IMR-90 (cell line): Measurements from ENCODE around the gene CYP27C1. TPM values are rescaled to one million over a fixed set of nuclear protein-coding genes. Genes with fewer than 3 reads are reported as not detected.

Experiments used
- ATAC-seq: fragments of 200-7000 bp; cut with Tn5 transposase; 2 replicates; pipeline ENCODE4 v1.9.1; 2020; ENCODE audit warnings: low read depth, mild to moderate bottlenecking, moderate library complexity
- BruUV-seq: library from RNA; stranded (reverse); fragments of 400-500 nt; replicated peaks from 2 replicates; lab custom pipeline; 2021; lab: Mats Ljungman, UMichigan
- CTCF ChIA-PET: fragments of 300-600 bp; formaldehyde crosslinking; extraction: SDS; loops from one replicate; lab custom pipeline; 2021; ENCODE audit warnings: antibody characterized with exemption; lab: Yijun Ruan, JAX
- POLR2A ChIA-PET: fragments of 300-600 bp; sonication (Branson Sonifier 250); formaldehyde crosslinking; loops from one replicate; lab custom pipeline; 2022; ENCODE audit warnings: antibody characterized with exemption; ENCODE audit not compliant: unreplicated experiment; lab: Charles Lee
- DNase-seq: peaks from one replicate; pipeline ENCODE4 v3.0.0; 2013
- H2AFZ ChIP-seq: replicated peaks from 2 replicates; pipeline ENCODE3; 2013; ENCODE audit warnings: low read length, mild to moderate bottlenecking; ENCODE audit not compliant: poor library complexity
- H2AK5ac ChIP-seq: 2 replicates; pipeline ENCODE4 v1.6.1; 2013; ENCODE audit warnings: low read depth, low read length, inconsistent platforms
- H2AK9ac ChIP-seq: replicated peaks from 2 replicates; pipeline ENCODE3; 2013; ENCODE audit warnings: mild to moderate bottlenecking, low read depth, low read length, moderate library complexity; ENCODE audit not compliant: poor library complexity
- H2BK120ac ChIP-seq: 2 replicates; pipeline ENCODE4 v1.6.1; 2013; ENCODE audit warnings: low read depth, low read length, inconsistent platforms
- H2BK15ac ChIP-seq: 3 replicates; pipeline ENCODE4 v1.6.1; 2013; ENCODE audit warnings: low read depth, low read length, inconsistent platforms
- H2BK20ac ChIP-seq: 2 replicates; pipeline ENCODE4 v1.6.1; 2013; ENCODE audit warnings: low read depth, mild to moderate bottlenecking, inconsistent platforms, low read length, moderate library complexity
- H2BK5ac ChIP-seq: 2 replicates; pipeline ENCODE4 v1.6.1; 2013; ENCODE audit warnings: mild to moderate bottlenecking, low read depth, low read length, inconsistent platforms; ENCODE audit not compliant: poor library complexity, severe bottlenecking
- H3K14ac ChIP-seq: replicated peaks from 2 replicates; pipeline ENCODE4 v1.6.1; 2013; ENCODE audit warnings: low read depth, low read length, inconsistent platforms
- H3K18ac ChIP-seq: 2 replicates; pipeline ENCODE4 v1.6.1; 2013; ENCODE audit warnings: low read depth, low read length, control low read depth
- H3K23ac ChIP-seq: 2 replicates; pipeline ENCODE4 v1.6.1; 2013; ENCODE audit warnings: low read depth, low read length, inconsistent platforms
- H3K27ac ChIP-seq: 2 replicates; pipeline ENCODE4 v1.5.1; 2013; ENCODE audit warnings: mild to moderate bottlenecking, control low read depth, low read length; ENCODE audit not compliant: insufficient read depth
- H3K27me3 ChIP-seq: 2 replicates; pipeline ENCODE4 v1.6.1; 2013; ENCODE audit warnings: low read length; ENCODE audit not compliant: control insufficient read depth, insufficient read depth
- H3K36me3 ChIP-seq: 2 replicates; pipeline ENCODE4 v1.6.1; 2013; ENCODE audit warnings: low read length, mixed read lengths; ENCODE audit not compliant: control insufficient read depth, insufficient read depth
- H3K4ac ChIP-seq: 2 replicates; pipeline ENCODE4 v1.6.1; 2013; ENCODE audit warnings: low read depth, low read length, inconsistent platforms
- H3K4me1 ChIP-seq: 2 replicates; pipeline ENCODE4 v1.6.1; 2013; ENCODE audit warnings: low read length, mixed read lengths; ENCODE audit not compliant: control insufficient read depth, insufficient read depth
- H3K4me2 ChIP-seq: 2 replicates; pipeline ENCODE4 v1.6.1; 2013; ENCODE audit warnings: low read depth, mild to moderate bottlenecking, control low read depth, low read length, moderate library complexity
- H3K4me3 ChIP-seq: 2 replicates; pipeline ENCODE4 v1.5.1; 2013; ENCODE audit warnings: low read depth, mild to moderate bottlenecking, control low read depth, low read length, moderate library complexity; ENCODE audit not compliant: insufficient read depth
- H3K56ac ChIP-seq: 2 replicates; pipeline ENCODE4 v1.6.1; 2013; ENCODE audit warnings: low read length, inconsistent platforms; ENCODE audit not compliant: insufficient read depth; ENCODE audit errors: extremely low read depth
- H3K79me1 ChIP-seq, 2 experiments: 2 replicates each; pipeline ENCODE4 v1.6.1; 2013; ENCODE audit warnings: low read length in 2 of 2, inconsistent platforms in 1 of 2, low read depth in 1 of 2
- H3K9ac ChIP-seq: 2 replicates; pipeline ENCODE4 v1.6.1; 2013; ENCODE audit warnings: low read depth, low read length, control low read depth
- H3K9me1 ChIP-seq: 2 replicates; pipeline ENCODE4 v1.6.1; 2013; ENCODE audit warnings: low read length, inconsistent platforms; ENCODE audit not compliant: insufficient read depth
- H3K9me3 ChIP-seq: 2 replicates; pipeline ENCODE4 v1.6.1; 2013; ENCODE audit warnings: low read length; ENCODE audit not compliant: control insufficient read depth, insufficient read depth
- H4K20me1 ChIP-seq: 2 replicates; pipeline ENCODE4 v1.6.1; 2013; ENCODE audit warnings: low read length, inconsistent platforms; ENCODE audit not compliant: insufficient read depth
- H4K5ac ChIP-seq: 2 replicates; pipeline ENCODE4 v1.6.1; 2013; ENCODE audit warnings: mild to moderate bottlenecking, low read depth, low read length, control low read depth
- H4K8ac ChIP-seq, 2 experiments: 2 replicates each; pipeline ENCODE4 v1.6.1; 2013; ENCODE audit warnings: low read depth in 2 of 2, low read length in 2 of 2, control low read depth in 1 of 2, inconsistent platforms in 1 of 2
- H4K91ac ChIP-seq: 2 replicates; pipeline ENCODE4 v1.6.1; 2013; ENCODE audit warnings: low read depth, low read length, inconsistent platforms; ENCODE audit not compliant: insufficient read depth
- BHLHE40 ChIP-seq: fragments of 150-350 bp; IDR thresholded peaks from 2 replicates; pipeline ENCODE4 v1.6.1; 2016; ENCODE audit warnings: mild to moderate bottlenecking, low read depth, low read length
- CEBPB ChIP-seq: IDR thresholded peaks from 2 replicates; pipeline ENCODE4 v1.6.1; 2012; ENCODE audit warnings: low read depth, low read length, improper control_type of control experiment
- CHD1 ChIP-seq: IDR thresholded peaks from 2 replicates; pipeline ENCODE4 v1.6.1; 2012; ENCODE audit warnings: low read depth, low read length, improper control_type of control experiment
- FOS ChIP-seq: fragments of 150-350 bp; IDR thresholded peaks from 2 replicates; pipeline ENCODE4 v1.6.1; 2016; ENCODE audit warnings: low read depth, low read length
- MAFK ChIP-seq: IDR thresholded peaks from 2 replicates; pipeline ENCODE4 v1.6.1; 2012; ENCODE audit warnings: low read depth, low read length, improper control_type of control experiment
- MAZ ChIP-seq: IDR thresholded peaks from 2 replicates; pipeline ENCODE4 v1.6.1; 2012; ENCODE audit warnings: low read depth, mild to moderate bottlenecking, low read length, improper control_type of control experiment, moderate library complexity, borderline replicate concordance
- MXI1 ChIP-seq: IDR thresholded peaks from 2 replicates; pipeline ENCODE4 v1.6.1; 2012; ENCODE audit warnings: low read depth, mild to moderate bottlenecking, low read length, moderate library complexity, borderline replicate concordance
- NFE2L2 ChIP-seq: fragments of 150-350 bp; IDR thresholded peaks from 2 replicates; pipeline ENCODE4 v1.6.1; 2016; ENCODE audit warnings: low read depth, mild to moderate bottlenecking, low read length
- POLR2A ChIP-seq: IDR thresholded peaks from 2 replicates; pipeline ENCODE4 v1.6.1; 2012; ENCODE audit warnings: mild to moderate bottlenecking, low read depth, low read length
- RAD21 ChIP-seq: IDR thresholded peaks from 2 replicates; pipeline ENCODE4 v1.6.1; 2012; ENCODE audit warnings: low read length, improper control_type of control experiment
- RCOR1 ChIP-seq: IDR thresholded peaks from 2 replicates; pipeline ENCODE4 v1.6.1; 2012; ENCODE audit warnings: mild to moderate bottlenecking, low read length, improper control_type of control experiment; ENCODE audit not compliant: insufficient replicate concordance
- RFX5 ChIP-seq: IDR thresholded peaks from 2 replicates; pipeline ENCODE4 v1.8.0; 2012; ENCODE audit warnings: low read depth, mild to moderate bottlenecking, low read length, moderate library complexity
- SMC3 ChIP-seq: fragments of 150-350 bp; IDR thresholded peaks from 2 replicates; pipeline ENCODE4 v1.6.1; 2016; ENCODE audit warnings: low read depth, mild to moderate bottlenecking, antibody characterized with exemption, low read length, moderate library complexity
- WGBS, 2 experiments: methylation state at CpG; one replicate each; pipeline versions ENCODE4 v1.1.5 to v1.1.7; 2013; ENCODE audit warnings: missing lambda C conversion rate in 2 of 2; ENCODE audit not compliant: insufficient read length in 1 of 2; ENCODE audit errors: extremely low coverage in 2 of 2; 5-methylcytosine and 5-hydroxymethylcytosine counted together
- dilution Hi-C: fragments of 300-500 bp; cut with HindIII; formaldehyde crosslinking; loops from one replicate; pipeline ENCODE4 v1.14.3; 2018; ENCODE audit warnings: low sequenced_read_pairs; ENCODE audit not compliant: unreplicated experiment
- in situ Hi-C: fragments of 300-500 bp; cut with MboI; formaldehyde crosslinking; loops from 3 replicates; pipeline ENCODE4 v1.14.3; 2019; ENCODE audit warnings: low sequenced_read_pairs, inconsistent platforms, mixed read lengths
- intact Hi-C: fragments of 100-400 bp; cut with micrococcal nuclease; formaldehyde crosslinking; loops from 2 replicates; pipeline ENCODE4 v1.10.0; 2022
- polyA plus RNA-seq, 3 experiments: library from polyadenylated mRNA; depleted of rRNA; stranded (reverse); fragments of >200 nt; gene quantifications; 2 replicates each; pipeline ENCODE4 v1.2.3, GENCODE V29; 2012; ENCODE audit warnings: low replicate concordance in 1 of 3
- total RNA-seq: library from RNA; depleted of rRNA; stranded (reverse); fragments of >200 nt; gene quantifications from 2 replicates; pipeline ENCODE4 v1.2.3, GENCODE V29; 2012
- TF ChIP-seq, protein P1 (sequence below): fragments of 150-350 bp; IDR thresholded peaks from 2 replicates; pipeline ENCODE4 v1.6.1; 2016; ENCODE audit warnings: low read depth, mild to moderate bottlenecking, low read length, moderate library complexity, borderline replicate concordance
- TF ChIP-seq, protein P2 (sequence below): conservative IDR thresholded peaks from 2 replicates; pipeline ENCODE4 v1.5.1; 2012; ENCODE audit warnings: mild to moderate bottlenecking, low read depth, low read length, improper control_type of control experiment
- TF ChIP-seq, protein P3 (sequence below): fragments of 150-350 bp; IDR thresholded peaks from 2 replicates; pipeline ENCODE4 v1.6.1; 2017; ENCODE audit warnings: mild to moderate bottlenecking, antibody characterized with exemption, low read length, low read depth

The CYP27C1 gene
- total and polyA plus RNA-seq, 2 of the 4 experiments (the other 2 are of a cell fraction), result not detected

DNA sequence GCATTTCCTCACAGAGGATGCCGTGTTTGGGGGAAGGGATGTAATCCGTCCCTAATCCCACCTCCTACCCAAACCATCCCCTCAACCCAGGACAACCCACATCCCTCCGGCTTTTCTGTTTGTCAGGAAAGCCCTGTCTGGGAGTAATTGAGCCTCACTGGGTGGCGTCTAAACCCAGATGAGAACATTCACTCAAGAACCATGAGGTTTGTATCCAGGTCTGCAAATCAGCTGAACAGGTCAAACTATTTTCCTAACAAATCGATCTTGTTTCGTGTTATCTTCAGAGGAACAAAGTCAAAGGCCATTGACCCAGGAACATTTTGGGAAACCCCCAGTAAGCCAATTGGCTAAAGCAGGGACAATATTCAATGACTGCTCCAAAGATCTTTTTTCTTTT, 25.7 kb downstream of the CYP27C1 start:
- no peaks in the 10 kb centered on the region; the same call in 1 of the 2 replicates for H3K27me3 ChIP-seq
- TF ChIP-seq NFE2L2 (no peak), MXI1 (no peak), MAFK (no peak), SMC3 (no peak), POLR2A (no peak), CEBPB (no peak), MAZ (no peak), RCOR1 (no peak), CHD1 (no peak), RAD21 (no peak), RFX5 (no peak), FOS (no peak), BHLHE40 (no peak)
- TF ChIP-seq, protein P1, sequence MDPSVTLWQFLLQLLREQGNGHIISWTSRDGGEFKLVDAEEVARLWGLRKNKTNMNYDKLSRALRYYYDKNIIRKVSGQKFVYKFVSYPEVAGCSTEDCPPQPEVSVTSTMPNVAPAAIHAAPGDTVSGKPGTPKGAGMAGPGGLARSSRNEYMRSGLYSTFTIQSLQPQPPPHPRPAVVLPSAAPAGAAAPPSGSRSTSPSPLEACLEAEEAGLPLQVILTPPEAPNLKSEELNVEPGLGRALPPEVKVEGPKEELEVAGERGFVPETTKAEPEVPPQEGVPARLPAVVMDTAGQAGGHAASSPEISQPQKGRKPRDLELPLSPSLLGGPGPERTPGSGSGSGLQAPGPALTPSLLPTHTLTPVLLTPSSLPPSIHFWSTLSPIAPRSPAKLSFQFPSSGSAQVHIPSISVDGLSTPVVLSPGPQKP, result no peak
- TF ChIP-seq, protein P2, sequence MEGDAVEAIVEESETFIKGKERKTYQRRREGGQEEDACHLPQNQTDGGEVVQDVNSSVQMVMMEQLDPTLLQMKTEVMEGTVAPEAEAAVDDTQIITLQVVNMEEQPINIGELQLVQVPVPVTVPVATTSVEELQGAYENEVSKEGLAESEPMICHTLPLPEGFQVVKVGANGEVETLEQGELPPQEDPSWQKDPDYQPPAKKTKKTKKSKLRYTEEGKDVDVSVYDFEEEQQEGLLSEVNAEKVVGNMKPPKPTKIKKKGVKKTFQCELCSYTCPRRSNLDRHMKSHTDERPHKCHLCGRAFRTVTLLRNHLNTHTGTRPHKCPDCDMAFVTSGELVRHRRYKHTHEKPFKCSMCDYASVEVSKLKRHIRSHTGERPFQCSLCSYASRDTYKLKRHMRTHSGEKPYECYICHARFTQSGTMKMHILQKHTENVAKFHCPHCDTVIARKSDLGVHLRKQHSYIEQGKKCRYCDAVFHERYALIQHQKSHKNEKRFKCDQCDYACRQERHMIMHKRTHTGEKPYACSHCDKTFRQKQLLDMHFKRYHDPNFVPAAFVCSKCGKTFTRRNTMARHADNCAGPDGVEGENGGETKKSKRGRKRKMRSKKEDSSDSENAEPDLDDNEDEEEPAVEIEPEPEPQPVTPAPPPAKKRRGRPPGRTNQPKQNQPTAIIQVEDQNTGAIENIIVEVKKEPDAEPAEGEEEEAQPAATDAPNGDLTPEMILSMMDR, result no peak
- TF ChIP-seq, protein P3, sequence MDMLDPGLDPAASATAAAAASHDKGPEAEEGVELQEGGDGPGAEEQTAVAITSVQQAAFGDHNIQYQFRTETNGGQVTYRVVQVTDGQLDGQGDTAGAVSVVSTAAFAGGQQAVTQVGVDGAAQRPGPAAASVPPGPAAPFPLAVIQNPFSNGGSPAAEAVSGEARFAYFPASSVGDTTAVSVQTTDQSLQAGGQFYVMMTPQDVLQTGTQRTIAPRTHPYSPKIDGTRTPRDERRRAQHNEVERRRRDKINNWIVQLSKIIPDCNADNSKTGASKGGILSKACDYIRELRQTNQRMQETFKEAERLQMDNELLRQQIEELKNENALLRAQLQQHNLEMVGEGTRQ, result no peak
- no peak overlapping the region for H3K9ac ChIP-seq
- H4K91ac ChIP-seq, result no peak overlapping the region
- H3K27ac ChIP-seq, result peak overlapping the region; percentile 60; the same call in 1 of the 2 replicates
- intact Hi-C loops (loop anchor here (1.0 kb wide), 1 partner anchor 9 kb away; no protein-coding TSS in a partner anchor), dilution Hi-C loops (no loop called here), in situ Hi-C loops (no loop called here)
- H3K56ac ChIP-seq, result no peak overlapping the region
- H3K4me3 ChIP-seq, result no peak overlapping the region
- no peaks in the 10 kb centered on the region for H3K36me3 ChIP-seq
- no peak overlapping the region for H2AFZ ChIP-seq
- no peak overlapping the region for H2AK9ac ChIP-seq
- CTCF ChIA-PET, result no interaction called here
- H3K9me1 ChIP-seq, result no peaks in the 10 kb centered on the region
- H3K9me3 ChIP-seq, result no peaks in the 10 kb centered on the region
- H2AK5ac ChIP-seq, result no peak overlapping the region; the same call in 1 of the 2 replicates
- no peak overlapping the region for H2BK20ac ChIP-seq
- POLR2A ChIA-PET, result no interaction called here
- H2BK5ac ChIP-seq, result no peak overlapping the region
- H3K23ac ChIP-seq, result no peak overlapping the region
- H3K4me1 ChIP-seq, result peaks cover 8% of the 10 kb centered on the region
- H3K18ac ChIP-seq, result peak overlapping the region; percentile 50; the same call in 1 of the 2 replicates
- peak overlapping the region; percentile 25; the same call in 1 of the 2 replicates for H3K4ac ChIP-seq
- no peak for DNase-seq
- peak overlapping the region; percentile 21; the same call in 1 of the 3 replicates for H2BK15ac ChIP-seq
- no peak overlapping the region; the same call in 1 of the 2 replicates for H2BK120ac ChIP-seq
- H3K14ac ChIP-seq, result no peak overlapping the region
- peak overlapping the region; percentile 71; the same call in 1 of the 2 replicates for H4K5ac ChIP-seq
- BruUV-seq, result no TSS peak
- no peaks in the 10 kb centered on the region for H3K79me1 ChIP-seq
- WGBS, 2 experiments, result no CpG with 5 or more reads among the region's 6 CpGs
- ATAC-seq, result no peak
- no peak overlapping the region for H3K4me2 ChIP-seq
- H4K20me1 ChIP-seq, result no peaks in the 10 kb centered on the region
- H4K8ac ChIP-seq, result no peak overlapping the region
